HG03066 (cell line): ENCODE data around the gene MYH16.
"Not testable (repeated sequence)": the region's sequence is repeated elsewhere in the genome, so short reads cannot be mapped to it uniquely, and the experiment has no call there.

Experiments used
- ATAC-seq: cut with Tn5 transposase; IDR thresholded peaks from one replicate; pipeline ENCODE4 v1.9.1; 2021; ENCODE audit warnings: low read depth; ENCODE audit not compliant: unreplicated experiment

The MYH16 gene

DNA sequence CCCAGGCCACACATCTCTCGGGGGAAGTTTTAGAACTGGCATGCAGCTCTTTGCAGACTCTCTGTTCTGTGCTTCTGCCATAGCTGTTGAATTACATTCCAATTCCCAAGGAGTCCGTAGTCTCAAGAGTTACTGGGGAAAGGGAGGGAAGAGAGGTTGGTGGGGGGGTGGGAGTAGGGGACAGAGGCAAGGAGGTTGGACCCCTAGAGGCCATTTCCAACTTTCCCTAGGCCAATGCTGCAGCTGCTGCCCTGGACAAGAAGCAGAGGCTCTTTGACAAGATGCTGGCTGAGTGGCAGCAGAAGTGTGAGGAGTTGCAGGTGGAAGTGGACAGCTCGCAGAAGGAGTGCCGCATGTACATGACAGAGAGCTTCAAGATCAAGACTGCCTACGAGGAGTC, 23.8 kb downstream of the MYH16 start:
- ATAC-seq, result no peak

DNA sequence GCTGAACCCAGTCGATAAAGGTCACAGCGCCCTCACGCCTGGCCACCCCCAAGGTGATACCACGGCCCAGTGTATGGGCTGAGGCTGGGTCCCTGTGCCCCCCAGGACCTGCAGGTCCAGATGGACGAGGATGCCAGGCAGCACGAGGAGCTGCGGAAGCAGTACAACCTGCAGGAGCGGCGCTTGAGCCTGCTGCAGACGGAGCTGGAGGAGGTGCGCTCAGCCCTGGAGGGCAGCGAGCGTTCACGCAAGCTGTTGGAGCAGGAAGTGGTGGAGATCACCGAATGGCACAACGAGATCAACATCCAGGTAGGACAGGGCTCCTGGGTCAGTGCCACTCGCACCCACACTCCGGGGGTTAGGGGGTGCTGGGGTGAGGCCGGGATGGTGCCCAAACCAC, 28.9 kb downstream of the MYH16 start:
- ATAC-seq, result no peak

GRCh38 chr7:99305473-99306260, 33.0 kb downstream of the MYH16 start:
- no peak for ATAC-seq

GRCh38 chr7:99308461-99309074, 35.9 kb downstream of the MYH16 start:
- ATAC-seq, result no peak

DNA sequence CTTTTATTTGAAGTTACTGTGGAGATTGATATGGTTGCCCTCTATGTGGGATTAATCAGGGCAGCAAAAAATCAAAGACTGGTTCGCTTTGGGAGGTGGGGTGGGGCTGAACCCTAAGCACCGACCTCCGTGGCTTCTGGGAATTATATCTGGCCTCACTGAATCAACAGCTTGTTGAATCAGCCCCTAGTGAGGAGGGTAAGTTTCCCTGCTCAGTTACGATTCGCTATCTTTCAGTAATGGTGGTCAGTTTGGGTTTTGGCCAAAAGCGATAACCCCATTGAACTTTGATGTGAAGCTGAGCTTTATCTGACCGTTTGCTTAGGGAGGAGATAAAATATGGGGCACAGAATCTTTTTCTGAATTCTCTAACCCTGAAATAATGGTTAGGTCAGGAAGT, 36.5 kb downstream of the MYH16 start:
- ATAC-seq, result no peak

GRCh38 chr7:99310004-99310403, 37.4 kb downstream of the MYH16 start:
- ATAC-seq, result no peak

DNA sequence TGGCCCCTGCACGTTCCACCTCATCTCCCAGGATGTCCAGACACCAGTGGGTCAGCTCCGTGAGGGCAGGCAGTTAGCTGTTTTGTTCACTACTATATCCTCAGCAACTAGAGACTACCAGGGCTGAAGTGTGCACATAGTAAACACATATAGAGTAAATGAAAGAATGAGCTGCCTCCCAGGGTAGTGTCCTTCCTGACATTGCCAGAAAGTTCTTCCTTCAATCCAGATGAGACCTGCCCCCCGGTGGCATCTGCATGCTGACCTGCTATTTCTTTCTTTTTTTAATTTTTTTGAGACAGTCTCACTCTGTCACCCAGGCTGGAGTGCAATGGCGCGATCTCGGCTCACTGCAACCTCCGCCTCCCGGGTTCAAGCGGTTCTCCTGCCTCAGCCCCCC, 39.1 kb downstream of the MYH16 start:
- no peak for ATAC-seq

DNA sequence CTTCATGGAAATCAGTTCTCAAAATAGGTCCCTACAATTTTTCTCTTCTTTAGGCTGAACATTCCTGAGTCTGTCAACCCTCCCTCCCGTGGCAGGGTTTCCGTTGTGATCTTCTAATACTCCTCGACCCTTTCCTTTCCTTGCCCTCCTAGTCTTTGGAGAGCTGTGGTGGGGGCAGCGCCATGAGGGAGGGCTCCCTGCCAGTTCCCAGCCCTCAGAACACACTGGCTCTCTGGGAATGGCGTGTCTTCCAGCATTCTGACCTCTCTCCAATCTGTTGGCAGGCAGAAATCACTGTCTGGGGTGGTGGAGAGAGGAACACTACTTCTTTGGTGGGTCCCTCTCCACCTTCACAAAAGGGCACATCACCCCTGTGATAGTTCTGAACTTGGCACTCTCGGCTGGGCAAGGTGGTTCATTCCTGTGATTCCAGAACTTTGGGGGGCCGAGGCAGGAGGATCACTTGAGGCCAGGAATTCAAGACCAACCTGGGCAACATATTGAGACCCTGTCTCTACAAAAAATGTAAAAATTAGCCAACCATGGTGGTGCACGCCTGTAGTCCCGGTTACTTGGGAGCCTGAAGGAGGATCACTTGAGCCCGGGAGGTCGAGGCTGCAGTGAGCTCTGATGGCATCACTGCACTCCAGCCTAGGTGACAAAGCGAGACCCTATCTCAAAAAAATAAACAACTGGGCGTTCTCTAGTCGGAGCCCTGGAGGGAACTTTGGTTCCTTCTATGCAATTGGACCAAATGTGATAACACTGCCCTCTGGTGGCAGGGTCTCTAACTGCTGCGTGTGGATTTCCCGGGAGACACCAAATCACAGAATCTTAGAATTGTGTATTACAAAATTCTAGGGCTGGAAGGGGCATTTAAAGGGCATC, 39.9 kb downstream of the MYH16 start:
- no peak for ATAC-seq

DNA sequence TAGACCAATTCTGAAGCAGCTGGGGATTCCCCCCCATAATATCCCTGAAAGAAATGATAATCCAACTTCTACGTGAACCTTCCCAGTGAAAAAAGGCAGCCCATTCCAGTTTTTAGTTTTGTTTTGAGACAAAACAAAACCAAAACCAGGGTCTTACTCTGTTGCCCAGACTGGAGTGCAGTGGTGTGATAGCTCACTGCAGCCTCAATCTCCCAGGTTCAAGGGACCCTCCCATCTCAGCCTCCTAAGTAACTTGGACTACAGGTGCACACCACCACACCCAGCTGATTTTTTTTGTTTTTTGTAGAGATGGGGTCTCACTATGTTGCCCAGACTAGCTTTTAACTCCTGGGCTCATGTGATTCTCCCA, 40.5 kb downstream of the MYH16 start:
- no peak for ATAC-seq

GRCh38 chr7:99314504-99314903, 41.9 kb downstream of the MYH16 start:
- no peak for ATAC-seq

DNA sequence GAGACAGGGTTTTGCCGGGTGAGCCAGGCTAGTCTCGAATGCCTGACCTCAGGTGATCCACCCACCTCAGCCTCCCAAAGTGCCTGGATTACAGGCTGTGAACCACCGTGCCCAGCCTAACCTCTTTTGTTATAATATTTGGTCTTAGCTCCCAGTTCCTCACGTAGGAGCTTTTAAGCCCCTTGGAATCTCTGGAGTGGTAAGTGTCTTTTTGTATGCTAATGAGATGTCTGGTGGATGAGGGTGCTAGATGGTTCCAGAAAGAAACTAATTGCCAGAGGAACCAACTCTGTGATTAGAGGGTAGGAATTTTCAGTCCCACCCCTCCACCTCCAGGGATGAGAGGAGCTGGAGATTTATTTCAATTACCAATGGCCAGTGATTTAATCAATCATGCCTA, 47.7 kb downstream of the MYH16 start:
- no peak for ATAC-seq

DNA sequence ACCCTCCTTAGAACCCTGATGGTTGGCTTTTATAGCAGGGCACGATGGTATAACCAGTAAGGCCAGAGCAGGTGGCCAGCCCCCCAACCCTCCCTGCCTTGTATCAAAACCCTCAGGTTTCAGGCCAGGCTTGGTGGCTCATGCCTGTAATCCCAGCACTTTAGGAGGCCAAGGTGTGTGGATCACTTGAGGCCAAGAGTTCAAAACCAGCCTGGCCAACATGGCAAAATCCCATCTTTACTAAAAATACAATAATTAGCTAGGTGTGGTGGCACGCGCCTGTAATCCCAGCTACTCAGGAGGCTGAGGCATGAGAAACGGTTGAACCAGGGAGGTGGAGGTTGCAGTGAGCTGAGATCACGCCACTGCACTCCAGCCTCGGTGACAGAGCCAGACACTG, 50.0 kb downstream of the MYH16 start:
- not testable (repeated sequence) for ATAC-seq

DNA sequence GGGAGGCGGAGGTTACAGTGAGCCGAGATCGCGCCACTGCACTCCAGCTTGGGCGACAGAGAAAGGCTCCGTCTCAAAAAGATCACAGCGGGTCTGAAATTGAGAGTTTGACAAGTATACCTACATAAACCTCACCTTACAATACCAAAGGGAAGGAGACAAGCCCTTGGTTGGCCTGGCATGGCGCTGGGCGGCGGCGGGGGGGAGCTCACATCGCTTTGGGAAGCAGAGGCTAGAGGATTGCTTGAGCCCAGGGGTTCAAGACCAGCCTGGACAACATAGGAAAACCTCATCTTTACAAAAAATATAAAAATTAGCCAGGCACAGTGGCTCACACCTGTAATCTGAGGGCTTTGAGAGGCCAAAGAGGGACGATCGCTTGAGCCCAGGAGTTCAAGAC, 51.9 kb downstream of the MYH16 start:
- no peak for ATAC-seq

GRCh38 chr7:99325001-99325493, 52.4 kb downstream of the MYH16 start:
- ATAC-seq, result no peak

GRCh38 chr7:99325592-99326407, 53.2 kb downstream of the MYH16 start, which contains the start of gene ARPC1A:
Gene ARPC1A, plus strand, starts transcription at chr7:99325898. Its CDS starts 7,456 bp downstream, at chr7:99333354.
- ATAC-seq, result peak; percentile 87

GRCh38 chr7:99326408-99326782, 53.8 kb downstream of the MYH16 start:
- ATAC-seq, result no peak

GRCh38 chr7:99330314-99330961, 57.8 kb downstream of the MYH16 start:
- ATAC-seq, result not testable (repeated sequence)

DNA sequence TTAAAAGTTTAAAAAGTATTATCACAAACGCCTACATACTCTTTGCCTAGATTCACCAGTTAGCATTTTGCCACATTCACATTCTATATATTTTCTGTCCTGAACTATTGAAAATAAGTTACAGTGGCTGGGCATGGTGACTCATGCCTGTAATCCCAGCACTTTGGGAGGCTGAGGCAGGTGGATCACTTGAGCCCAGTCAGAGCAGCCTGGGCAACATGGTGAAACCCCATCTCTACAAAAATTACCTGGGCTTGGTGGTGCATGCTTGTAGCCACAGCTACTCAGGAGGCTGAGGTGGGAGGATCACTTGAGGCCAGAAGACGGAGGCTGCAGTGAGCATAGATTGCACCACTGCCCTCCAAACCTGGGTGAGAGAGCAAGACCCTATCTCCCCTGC, 58.4 kb downstream of the MYH16 start:
- ATAC-seq, result no peak

DNA sequence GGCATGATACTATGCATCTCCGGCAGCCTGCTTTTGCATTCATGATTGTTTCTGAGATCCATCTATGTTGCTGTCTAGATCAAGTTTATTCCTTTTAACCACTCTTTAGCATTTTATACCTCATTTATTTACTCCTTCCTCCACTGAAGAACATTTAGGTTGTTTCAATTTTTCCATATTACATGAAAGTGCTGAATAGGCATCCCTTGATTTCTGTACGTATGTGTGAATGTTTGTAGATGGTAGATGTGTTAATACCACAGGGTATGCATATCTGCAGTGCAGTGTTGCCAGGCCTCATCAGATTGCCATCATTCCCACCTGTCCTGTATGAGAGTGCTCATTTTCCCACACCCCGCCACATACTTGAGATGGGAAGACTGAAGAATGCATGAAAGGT, 67.0 kb downstream of the MYH16 start:
- no peak for ATAC-seq

GRCh38 chr7:99340659-99341058, 68.0 kb downstream of the MYH16 start:
- ATAC-seq, result no peak
